Activated naive CD8-positive, alpha-beta T cell treated with anti-CD3 and anti-CD28 coated beads for 36 hours (primary cell): ENCODE measurements around the gene SYPL1. TPM values are rescaled to one million over a fixed set of nuclear protein-coding genes. Genes with fewer than 3 reads are reported as not detected.

ENCODE experiments used
- DNase-seq: peaks from one replicate; pipeline ENCODE4 v3.0.0; 2021
- H3K27ac Mint-ChIP-seq: one replicate; pipeline ENCODE4 v1.8.0; 2022; ENCODE audit warnings: mild to moderate bottlenecking, moderate library complexity, mixed read lengths
- H3K27me3 Mint-ChIP-seq: one replicate; pipeline ENCODE4 v1.8.0; 2022; ENCODE audit warnings: mild to moderate bottlenecking, mixed read lengths
- H3K36me3 Mint-ChIP-seq: one replicate; pipeline ENCODE4 v1.8.0; 2021; ENCODE audit warnings: mild to moderate bottlenecking, mixed read lengths
- H3K4me1 Mint-ChIP-seq: one replicate; pipeline ENCODE4 v1.8.0; 2021; ENCODE audit warnings: mixed read lengths
- H3K4me3 Mint-ChIP-seq: one replicate; pipeline ENCODE4 v1.8.0; 2022; ENCODE audit warnings: mild to moderate bottlenecking, moderate library complexity, mixed read lengths
- H3K9me3 Mint-ChIP-seq: one replicate; pipeline ENCODE4 v1.8.0; 2022; ENCODE audit warnings: mixed read lengths
- total RNA-seq, 2 experiments: library from RNA; stranded (reverse); gene quantifications; one replicate each; pipeline ENCODE4 v1.2.3, GENCODE V29; 2021

SYPL1 gene
- total RNA-seq, 2 experiments from 2014 or later, result 41.6 to 42.8 TPM

GRCh38 chr7:106086062-106086461 is 26.1 kb downstream of the SYPL1 start:
- DNase-seq, result no peak
- Mint-ChIP-seq H3K36me3 (peaks cover 26% of the 10 kb centered on the region), H3K27me3 (no peaks in the 10 kb centered on the region), H3K9me3 (peaks cover 3% of the 10 kb centered on the region), H3K27ac (no peak overlapping the region), H3K4me1 (peaks cover 26% of the 10 kb centered on the region), H3K4me3 (no peak overlapping the region)

- peaks cover 25% of the 10 kb centered on the region for H3K36me3 Mint-ChIP-seq
- no peak overlapping the region for H3K27ac Mint-ChIP-seq
- H3K27me3 Mint-ChIP-seq, result no peaks in the 10 kb centered on the region
- H3K4me1 Mint-ChIP-seq, result peaks cover 23% of the 10 kb centered on the region
- no peak overlapping the region for H3K4me3 Mint-ChIP-seq
- DNase-seq, result no peak
- H3K9me3 Mint-ChIP-seq, result peaks cover 3% of the 10 kb centered on the region
Measured at GRCh38 chr7:106085015-106085414, 27.1 kb downstream of the SYPL1 start.

GRCh38 chr7:106083717-106084116 is 28.4 kb downstream of the SYPL1 start:
- no peak for DNase-seq
- Mint-ChIP-seq H3K4me3 (no peak overlapping the region), H3K36me3 (peaks cover 16% of the 10 kb centered on the region), H3K4me1 (peaks cover 21% of the 10 kb centered on the region), H3K27me3 (no peaks in the 10 kb centered on the region), H3K9me3 (peaks cover 3% of the 10 kb centered on the region), H3K27ac (no peak overlapping the region)

- Mint-ChIP-seq H3K4me3 (no peak overlapping the region), H3K27ac (no peak overlapping the region), H3K9me3 (peaks cover 3% of the 10 kb centered on the region), H3K4me1 (peaks cover 19% of the 10 kb centered on the region), H3K36me3 (peaks cover 10% of the 10 kb centered on the region), H3K27me3 (no peaks in the 10 kb centered on the region)
- no peak for DNase-seq
Measured at GRCh38 chr7:106082087-106082854, 29.8 kb downstream of the SYPL1 start.

DNA sequence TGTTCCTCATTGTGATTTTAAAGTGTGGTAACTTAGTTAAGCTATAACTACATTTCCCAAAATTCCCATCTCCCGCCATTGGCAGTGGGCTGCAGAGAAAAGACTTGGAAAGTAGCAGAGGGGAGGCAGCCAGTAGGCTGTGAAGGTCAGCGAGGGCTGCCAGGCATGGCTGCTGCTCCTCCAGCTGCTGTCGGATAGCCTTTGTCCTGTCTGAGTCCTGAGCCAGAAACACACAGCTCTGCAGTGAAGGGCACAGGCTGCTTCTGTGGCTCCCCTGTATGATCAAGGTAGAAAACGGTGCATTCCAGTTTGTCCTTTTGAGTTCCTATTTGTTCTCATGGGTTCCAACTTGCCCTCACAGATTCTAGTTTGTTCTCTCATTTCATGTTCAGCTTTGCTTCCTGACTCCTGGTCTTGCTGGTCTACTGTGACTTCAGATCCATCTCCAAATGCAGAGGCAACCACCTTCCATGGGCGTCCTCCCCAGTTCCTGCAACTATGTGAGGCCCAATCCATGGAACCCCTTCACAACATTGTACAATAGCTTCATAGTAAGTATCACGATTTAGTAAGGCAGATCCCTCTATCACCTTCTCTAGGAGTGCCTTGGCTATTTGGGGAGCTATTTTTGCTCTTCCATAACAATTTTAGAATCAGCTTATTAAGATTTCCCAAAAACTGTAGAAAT is 31.7 kb downstream of the SYPL1 start:
- peaks cover 23% of the 10 kb centered on the region for H3K4me1 Mint-ChIP-seq
- no peak overlapping the region for H3K4me3 Mint-ChIP-seq
- no peak overlapping the region for H3K27ac Mint-ChIP-seq
- no peaks in the 10 kb centered on the region for H3K27me3 Mint-ChIP-seq
- H3K36me3 Mint-ChIP-seq, result peaks cover 5% of the 10 kb centered on the region
- H3K9me3 Mint-ChIP-seq, result no peaks in the 10 kb centered on the region
- DNase-seq, result no peak

DNA sequence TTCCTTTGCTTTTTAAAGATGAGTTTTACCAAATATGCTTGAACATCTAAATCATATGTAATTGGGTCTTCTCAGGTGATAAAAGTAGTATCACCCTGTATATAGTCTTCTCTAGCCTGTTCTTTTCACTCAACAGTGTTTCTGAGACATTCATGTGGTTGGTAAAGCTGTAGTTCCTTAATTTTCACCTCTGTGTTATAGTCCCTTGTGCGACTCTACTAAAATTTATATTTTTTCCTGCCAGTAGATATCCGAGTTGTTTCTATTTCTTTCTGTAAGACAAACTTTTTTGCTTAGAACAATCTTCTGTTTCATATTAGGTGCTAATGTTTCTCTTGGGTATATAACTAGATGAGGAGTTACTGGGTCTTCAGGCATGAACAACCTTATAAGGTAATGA is 35.6 kb downstream of the SYPL1 start:
- H3K4me3 Mint-ChIP-seq, result no peak overlapping the region
- no peaks in the 10 kb centered on the region for H3K27me3 Mint-ChIP-seq
- no peak overlapping the region for H3K27ac Mint-ChIP-seq
- DNase-seq, result no peak
- H3K4me1 Mint-ChIP-seq, result peaks cover 42% of the 10 kb centered on the region
- H3K9me3 Mint-ChIP-seq, result no peaks in the 10 kb centered on the region
- H3K36me3 Mint-ChIP-seq, result no peaks in the 10 kb centered on the region

GRCh38 chr7:106075937-106076336 is 36.2 kb downstream of the SYPL1 start:
- Mint-ChIP-seq H3K27me3 (no peaks in the 10 kb centered on the region), H3K36me3 (no peaks in the 10 kb centered on the region), H3K27ac (no peak overlapping the region), H3K4me1 (peaks cover 47% of the 10 kb centered on the region), H3K9me3 (no peaks in the 10 kb centered on the region), H3K4me3 (no peak overlapping the region)
- no peak for DNase-seq

DNA sequence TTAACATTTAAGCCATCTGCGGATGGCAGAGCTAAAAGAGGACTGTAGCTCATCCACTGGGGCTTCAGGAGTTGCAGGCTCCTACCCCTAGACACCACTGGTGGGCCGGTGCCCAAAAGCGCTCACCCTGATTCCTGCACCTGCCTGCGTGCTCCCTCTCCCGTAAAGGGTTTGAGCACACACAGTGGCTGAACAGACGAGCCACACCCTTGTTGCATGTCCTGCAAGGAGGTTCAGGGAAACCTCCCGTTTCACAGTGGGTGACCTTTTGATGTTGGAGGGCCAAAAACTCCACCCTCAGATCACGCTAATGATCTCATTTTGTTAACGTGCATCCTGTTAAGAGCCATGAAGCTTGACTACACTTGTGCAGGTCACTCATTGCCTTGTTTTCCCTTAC is 37.9 kb downstream of the SYPL1 start:
- Mint-ChIP-seq H3K27me3 (no peaks in the 10 kb centered on the region), H3K9me3 (no peaks in the 10 kb centered on the region), H3K27ac (peak overlapping the region; percentile 15), H3K4me3 (no peak overlapping the region), H3K4me1 (peaks cover 57% of the 10 kb centered on the region), H3K36me3 (no peaks in the 10 kb centered on the region)
- no peak for DNase-seq

DNA sequence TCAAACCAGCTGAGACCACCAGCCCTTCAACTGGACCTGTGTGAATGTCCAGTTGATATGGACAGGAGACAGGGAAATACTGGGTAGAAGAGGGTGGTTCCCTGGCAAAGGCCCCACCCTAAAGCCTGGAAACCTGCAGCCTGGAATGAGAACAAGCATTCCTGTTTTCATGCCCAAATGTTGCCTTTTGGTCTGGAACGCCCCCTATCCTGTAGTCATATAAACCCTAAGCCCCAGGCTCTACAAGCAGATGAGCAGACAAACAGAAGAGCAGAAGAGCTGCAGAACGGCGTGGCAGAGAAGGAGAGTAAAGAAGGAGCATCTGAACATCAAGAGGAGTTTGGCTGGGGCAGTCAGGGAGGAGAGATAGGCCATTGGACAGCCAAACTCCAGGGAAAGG is 38.4 kb downstream of the SYPL1 start:
- no peaks in the 10 kb centered on the region for H3K36me3 Mint-ChIP-seq
- H3K27ac Mint-ChIP-seq, result peak overlapping the region; percentile 29
- no peaks in the 10 kb centered on the region for H3K27me3 Mint-ChIP-seq
- H3K4me1 Mint-ChIP-seq, result peaks cover 57% of the 10 kb centered on the region
- H3K4me3 Mint-ChIP-seq, result no peak overlapping the region
- no peaks in the 10 kb centered on the region for H3K9me3 Mint-ChIP-seq
- DNase-seq, result no peak

GRCh38 chr7:106072715-106073091 is 39.4 kb downstream of the SYPL1 start:
- Mint-ChIP-seq H3K27ac (peak overlapping the region; percentile 96), H3K9me3 (no peaks in the 10 kb centered on the region), H3K27me3 (no peaks in the 10 kb centered on the region), H3K36me3 (no peaks in the 10 kb centered on the region), H3K4me3 (no peak overlapping the region), H3K4me1 (peaks cover 58% of the 10 kb centered on the region)
- DNase-seq, result no peak

DNA sequence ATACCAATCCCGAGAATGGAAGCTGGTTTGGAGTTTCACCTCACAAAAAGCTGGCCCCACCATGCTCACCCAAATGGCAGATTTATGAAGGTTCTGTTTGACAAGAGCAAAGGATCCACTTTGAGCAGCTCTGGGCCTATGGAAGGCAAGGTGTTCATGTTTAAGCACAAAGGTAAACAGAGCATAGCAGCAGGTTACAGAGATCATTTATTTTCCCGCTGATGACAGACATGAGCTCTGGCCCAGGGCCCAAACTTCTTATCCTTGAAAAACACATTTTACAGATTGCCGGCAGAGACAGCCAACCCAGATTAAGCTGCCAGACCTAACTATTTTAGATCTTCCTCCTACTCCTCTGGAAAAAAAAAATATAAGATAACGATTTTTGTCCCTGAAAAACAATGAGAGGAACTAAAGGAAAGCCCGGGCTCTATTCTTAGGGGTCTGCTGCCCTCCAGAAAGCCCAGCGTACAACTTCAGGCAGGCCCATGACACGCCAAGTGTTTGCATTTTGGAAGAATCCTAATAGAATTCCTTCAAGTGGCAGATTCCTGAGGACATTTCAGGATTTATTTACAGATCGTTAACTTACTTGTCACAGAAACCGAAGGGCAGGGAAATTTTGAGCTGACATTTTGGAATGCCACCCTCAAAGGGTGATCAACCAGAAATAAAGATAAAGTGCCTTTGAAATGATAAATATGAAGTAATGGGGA is 40.0 kb downstream of the SYPL1 start:
- Mint-ChIP-seq H3K27me3 (no peaks in the 10 kb centered on the region), H3K4me3 (peak overlapping the region; percentile 79), H3K4me1 (peaks cover 55% of the 10 kb centered on the region), H3K9me3 (no peaks in the 10 kb centered on the region), H3K27ac (peak overlapping the region; percentile 96), H3K36me3 (no peaks in the 10 kb centered on the region)
- no peak for DNase-seq

DNA sequence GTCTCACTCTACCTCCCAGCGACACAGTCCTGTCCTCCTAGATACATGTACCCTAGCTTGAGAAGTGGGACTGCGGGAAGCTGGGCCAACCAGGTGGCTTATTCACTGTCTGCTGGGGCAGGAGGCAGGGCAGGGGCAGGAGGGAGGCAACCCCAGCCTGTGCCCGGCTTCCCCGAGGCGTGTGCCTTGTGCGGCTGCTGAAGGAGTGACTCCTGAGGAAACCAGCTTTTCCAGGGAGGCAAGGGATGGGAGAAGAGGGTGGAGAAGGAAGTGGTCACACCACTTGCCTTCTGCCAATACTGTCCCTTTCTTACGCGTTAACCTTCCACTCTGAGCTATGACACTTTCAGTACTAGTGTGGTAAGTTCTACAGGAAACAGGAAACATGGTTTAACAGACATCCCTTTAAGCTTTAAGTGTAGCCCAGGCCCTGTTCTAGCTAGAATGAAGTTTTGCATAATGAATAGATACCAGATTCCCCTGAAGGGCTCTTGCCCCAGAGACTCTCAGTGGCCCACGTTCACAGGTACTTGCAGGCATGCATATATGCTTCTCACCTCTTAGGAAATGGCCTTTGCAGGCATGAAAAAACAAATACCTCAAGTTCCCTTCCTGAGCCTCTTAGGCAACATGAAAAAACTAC is 40.6 kb downstream of the SYPL1 start:
- Mint-ChIP-seq H3K36me3 (no peaks in the 10 kb centered on the region), H3K27ac (peak overlapping the region; percentile 96), H3K4me1 (peaks cover 54% of the 10 kb centered on the region), H3K4me3 (peak overlapping the region; percentile 79), H3K27me3 (no peaks in the 10 kb centered on the region), H3K9me3 (no peaks in the 10 kb centered on the region)
- peak; percentile 43 for DNase-seq

GRCh38 chr7:106070567-106071254 is 41.4 kb downstream of the SYPL1 start:
- Mint-ChIP-seq H3K27ac (peak overlapping the region; percentile 96), H3K4me1 (peaks cover 47% of the 10 kb centered on the region), H3K4me3 (peak overlapping the region; percentile 79), H3K27me3 (no peaks in the 10 kb centered on the region), H3K9me3 (no peaks in the 10 kb centered on the region), H3K36me3 (no peaks in the 10 kb centered on the region)
- no peak for DNase-seq

DNA sequence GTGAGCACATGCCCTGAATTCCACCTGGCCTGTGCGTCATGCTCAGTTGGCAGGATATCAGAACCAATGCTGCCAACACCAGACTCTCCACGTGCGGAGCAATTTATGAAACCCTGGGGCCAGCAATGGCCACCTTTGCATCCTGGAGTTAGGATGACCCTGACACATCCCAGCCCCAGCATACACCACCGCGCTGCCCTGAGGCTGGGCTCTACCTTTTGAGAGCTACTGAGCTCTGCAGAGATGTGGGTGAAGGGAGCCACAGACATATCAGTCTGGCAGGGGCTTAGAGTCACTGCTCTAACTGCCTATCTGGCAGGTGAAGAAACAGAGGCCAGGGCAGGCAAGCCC is 41.9 kb downstream of the SYPL1 start:
- DNase-seq, result no peak
- no peak overlapping the region for H3K27ac Mint-ChIP-seq
- H3K4me3 Mint-ChIP-seq, result no peak overlapping the region

More for the DNA sequence above, 41.9 kb downstream of the SYPL1 start:
- H3K27me3 Mint-ChIP-seq, result no peaks in the 10 kb centered on the region
- no peaks in the 10 kb centered on the region for H3K9me3 Mint-ChIP-seq
- no peaks in the 10 kb centered on the region for H3K36me3 Mint-ChIP-seq
- peaks cover 47% of the 10 kb centered on the region for H3K4me1 Mint-ChIP-seq
